Measurements from ENCODE around the gene MSANTD1.

GRCh38 chr4:3232001-3232400 lies 17.0 kb upstream of the MSANTD1 start:
- TF ChIP-seq TAF1 (IDR thresholded peaks at IDR 0.05; ENCODE audit: low read depth, low read length) (no peak), POLR2A (IDR thresholded peaks at IDR 0.05; ENCODE audit: low read depth, low read length) (no peak), POLR2AphosphoS5 (IDR thresholded peaks at IDR 0.05; ENCODE audit: low read depth, low read length) (no peak), SPI1 (IDR thresholded peaks at IDR 0.05; ENCODE audit: low read depth, low read length) (no peak), POU2F2 (IDR thresholded peaks at IDR 0.05; ENCODE audit: low read depth, low read length) (no peak), PAX5 (IDR thresholded peaks at IDR 0.05; ENCODE audit: insufficient read depth, low read length, severe bottlenecking) (no peak)
